HG03175 (cell line): ENCODE results near the gene RAB28.
A peak's percentile ranks its signal among the peaks of the same experiment; 100 is the strongest.

Experiments
- ATAC-seq: cut with Tn5 transposase; IDR thresholded peaks from one replicate; pipeline ENCODE4 v1.9.1; 2021; ENCODE audit warnings: mild to moderate bottlenecking, moderate library complexity; ENCODE audit not compliant: unreplicated experiment

Gene RAB28

GRCh38 chr4:13511101-13511500 lies 27.0 kb upstream of the RAB28 start:
- ATAC-seq: no peak

DNA sequence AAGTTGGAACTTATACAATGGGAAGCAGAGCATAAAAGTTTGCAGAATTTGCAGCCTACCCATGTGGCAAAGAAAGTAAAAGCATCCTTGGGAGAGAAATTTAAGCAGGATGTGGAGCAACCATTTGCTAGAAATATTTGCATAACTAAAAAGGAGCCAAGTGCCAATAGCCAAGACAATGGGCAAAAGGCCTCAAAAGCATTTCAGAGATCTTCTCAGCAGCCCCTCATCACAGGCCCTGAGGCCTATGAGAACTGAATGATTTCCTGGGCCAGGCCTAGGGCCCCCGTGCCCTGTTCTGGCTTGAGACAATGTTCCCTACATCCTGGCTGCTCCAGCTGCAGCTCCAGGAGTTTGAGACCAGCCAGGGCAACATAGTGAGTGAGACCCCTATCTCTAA lies 25.3 kb upstream of the RAB28 start:
- no peak for ATAC-seq

DNA sequence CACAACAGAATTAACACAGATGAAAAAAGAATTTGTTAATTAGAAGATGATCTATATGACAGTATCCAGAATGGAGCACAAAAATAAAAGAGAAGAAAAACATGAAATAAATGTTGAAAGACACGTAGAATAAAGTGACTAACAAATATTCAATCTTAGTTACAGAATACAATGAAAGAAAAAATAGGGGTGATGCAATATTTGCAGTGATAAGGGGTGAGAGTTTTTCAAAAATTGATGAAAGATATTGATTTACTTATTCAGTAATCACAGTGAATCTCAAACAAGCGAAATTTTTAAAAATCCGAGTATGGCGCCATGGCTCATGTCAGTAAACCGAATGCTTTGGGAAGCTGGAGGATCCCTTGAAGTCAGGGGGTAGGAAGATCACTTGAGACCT lies 20.2 kb upstream of the RAB28 start:
- ATAC-seq: no peak

- ATAC-seq: no peak
Measured at GRCh38 chr4:13498469-13498868, 14.3 kb upstream of the RAB28 start.

- no peak for ATAC-seq
Measured at GRCh38 chr4:13496605-13497004, 12.5 kb upstream of the RAB28 start.

- no peak for ATAC-seq
Measured at GRCh38 chr4:13495753-13496152, 11.6 kb upstream of the RAB28 start.

- no peak for ATAC-seq
Measured at GRCh38 chr4:13493793-13494192, 9.7 kb upstream of the RAB28 start.

DNA sequence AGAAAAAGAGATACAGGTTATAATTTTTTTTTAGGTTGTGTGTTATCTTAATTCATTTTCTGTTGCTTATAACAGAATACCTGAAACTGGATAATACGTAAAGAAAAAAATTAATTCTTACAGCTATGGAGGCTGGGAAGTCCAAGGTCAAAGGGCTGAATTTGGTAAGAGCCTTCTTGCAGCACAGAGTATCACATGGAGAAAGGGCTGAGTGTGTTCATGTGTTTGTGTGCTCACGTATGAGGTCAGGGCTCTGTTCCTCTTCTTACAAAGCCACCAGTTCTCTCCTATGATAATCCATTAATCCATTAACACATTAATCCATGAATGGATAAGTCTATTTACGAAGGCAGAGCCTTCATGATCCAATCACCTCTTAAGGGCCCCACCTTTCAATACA lies 8.6 kb upstream of the RAB28 start:
- ATAC-seq: no peak

DNA sequence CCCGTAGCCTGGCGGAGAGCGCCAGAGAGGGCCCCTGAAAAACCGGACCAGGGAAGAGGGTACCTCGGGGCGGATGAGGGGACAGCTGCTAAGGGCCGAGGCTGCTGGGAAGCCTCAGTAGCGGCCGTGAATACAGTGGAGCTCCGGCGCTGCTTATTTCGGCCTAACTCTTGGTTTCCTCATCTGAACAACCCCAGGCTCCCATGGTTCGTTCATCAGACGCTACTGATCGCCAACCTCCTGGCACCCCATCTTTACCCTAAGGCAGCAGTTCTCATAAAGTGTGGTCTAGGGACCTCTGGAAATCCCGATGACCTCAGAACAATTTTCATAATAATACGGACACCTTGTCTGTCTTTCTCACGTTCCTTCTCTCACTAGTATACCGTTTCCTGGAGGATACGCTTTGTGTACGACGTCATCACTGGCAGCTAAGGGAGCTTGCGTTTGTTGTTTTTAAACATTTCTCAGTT lies 645 bp upstream of the RAB28 start:
- ATAC-seq: peak; percentile 37

- peak; percentile 31 for ATAC-seq
Measured at GRCh38 chr4:13483768-13484121, 395 bp downstream of the RAB28 start.

DNA sequence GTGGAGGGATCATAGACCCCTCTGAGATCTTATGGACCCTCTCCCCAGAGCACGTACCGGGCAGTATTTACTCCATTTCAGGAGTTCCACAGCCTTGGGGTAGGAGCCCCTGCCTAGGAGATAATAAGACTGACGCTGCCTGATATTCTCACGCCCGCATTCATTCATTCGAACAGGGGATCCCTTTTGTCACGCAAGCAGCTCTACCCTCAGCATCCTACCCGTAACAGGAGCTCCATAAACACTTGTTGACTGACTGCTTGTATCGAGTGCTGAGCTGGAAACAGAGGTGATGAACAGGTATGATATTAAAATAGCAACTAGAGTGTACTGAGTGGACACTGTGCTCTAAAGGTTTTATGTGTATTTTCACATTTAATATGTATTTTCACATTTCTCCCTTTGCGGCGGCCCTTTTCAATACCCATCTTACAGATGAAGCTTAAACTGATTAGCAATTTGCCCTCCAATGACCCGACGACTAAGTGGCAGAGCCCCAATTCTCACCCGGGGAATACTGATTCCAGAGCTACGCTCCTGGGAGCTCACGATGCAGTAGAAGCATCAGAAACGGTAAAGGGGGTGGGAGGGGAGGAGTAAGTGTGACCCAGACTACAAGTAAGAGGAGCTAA lies 888 bp downstream of the RAB28 start:
- peak; percentile 4 for ATAC-seq

DNA sequence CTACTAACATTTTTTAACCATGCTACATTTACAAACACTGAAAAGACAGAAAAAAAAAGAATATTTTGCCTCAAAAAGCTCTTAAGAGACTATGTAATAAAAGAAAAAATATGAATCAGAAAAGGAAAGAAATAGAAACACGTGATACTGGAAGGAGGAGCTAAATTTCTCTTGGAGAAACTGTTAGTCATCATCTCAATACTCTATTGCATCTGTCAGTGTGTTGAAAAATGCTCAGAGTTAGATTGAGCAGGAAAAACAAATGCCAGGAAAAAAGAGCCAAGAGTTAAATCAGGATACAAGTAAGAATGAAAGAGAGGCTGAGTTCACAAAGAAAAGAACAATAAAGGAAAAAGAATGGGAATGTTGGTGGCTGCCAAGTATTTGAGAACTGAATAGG lies 2.6 kb downstream of the RAB28 start:
- no peak for ATAC-seq

- no peak for ATAC-seq
Measured at GRCh38 chr4:13478707-13479106, 5.4 kb downstream of the RAB28 start.

DNA sequence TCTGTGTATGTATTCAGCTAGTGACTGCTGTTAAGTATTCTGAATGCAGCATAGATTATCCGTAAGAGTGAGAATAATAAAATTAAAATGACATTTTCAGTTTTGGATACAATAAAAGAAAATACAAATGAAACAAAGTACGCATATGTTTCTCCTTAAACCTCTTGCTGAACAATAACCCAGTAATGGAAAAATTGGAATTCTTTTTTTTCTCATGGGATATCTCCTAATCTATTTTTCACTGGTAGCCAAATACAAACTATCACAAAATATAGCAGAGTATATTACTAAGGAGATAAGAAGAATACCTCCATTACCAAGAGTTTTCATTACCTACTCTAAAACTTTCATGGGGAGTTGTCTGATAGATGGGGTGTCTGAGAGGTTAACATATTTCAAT lies 6.0 kb downstream of the RAB28 start:
- ATAC-seq: no peak

DNA sequence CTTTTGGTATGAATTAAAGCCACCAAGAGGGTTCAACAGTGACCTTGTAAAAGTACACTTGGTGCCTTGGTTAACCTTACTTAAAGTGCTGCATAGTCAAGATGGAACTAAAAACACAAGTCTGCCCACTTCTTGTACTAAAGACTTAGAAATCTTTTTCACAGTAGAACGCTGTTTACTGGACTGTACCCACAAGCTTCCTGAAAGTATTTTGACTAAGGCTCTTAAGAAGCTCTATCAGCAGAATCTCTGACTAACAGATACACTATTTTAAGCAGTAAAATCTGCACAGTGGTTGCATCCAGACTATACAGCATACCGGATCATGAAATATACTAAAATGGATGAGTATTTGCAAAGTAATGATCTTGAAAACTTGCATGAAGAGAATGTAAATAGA lies 7.2 kb downstream of the RAB28 start:
- no peak for ATAC-seq

GRCh38 chr4:13476152-13476551 lies 8.0 kb downstream of the RAB28 start:
- ATAC-seq: no peak

- no peak for ATAC-seq
Measured at GRCh38 chr4:13471400-13471799, 12.7 kb downstream of the RAB28 start.

DNA sequence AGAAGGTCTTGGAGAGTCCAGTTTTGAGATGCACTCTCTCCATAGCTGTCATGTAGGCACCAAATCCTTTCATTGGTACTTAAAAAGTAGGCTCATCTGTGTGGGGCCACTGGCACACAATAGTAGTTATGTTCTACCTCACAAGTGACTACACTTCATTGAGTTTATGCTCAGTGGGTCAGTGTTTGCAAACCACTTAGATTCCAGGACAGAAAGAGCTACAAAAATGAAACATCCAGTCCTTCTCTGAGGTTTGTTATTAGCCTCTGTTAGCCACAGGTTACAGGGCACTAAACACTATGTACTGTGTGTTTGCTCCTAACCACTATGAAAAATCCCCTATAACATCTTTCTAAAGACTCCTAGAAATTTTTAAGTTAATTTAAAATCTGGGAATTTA lies 13.8 kb downstream of the RAB28 start:
- ATAC-seq: no peak

DNA sequence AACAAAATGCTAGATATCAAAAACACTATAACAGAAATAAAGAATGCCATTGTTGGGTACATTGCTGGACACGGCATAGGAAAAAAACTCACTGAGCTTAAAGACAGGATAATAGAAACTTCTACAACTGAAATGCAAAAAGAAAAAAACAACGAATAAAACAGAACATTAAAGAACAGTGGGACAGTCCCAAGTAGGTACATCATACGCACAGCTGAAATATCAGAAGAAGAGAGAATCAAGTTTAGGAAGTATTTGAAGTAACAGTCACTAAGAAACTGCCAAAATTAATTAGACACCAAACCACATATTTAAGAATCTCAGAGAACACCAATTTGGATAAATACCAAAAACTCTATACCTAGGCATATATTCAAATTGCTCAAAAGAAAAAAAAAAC lies 19.2 kb downstream of the RAB28 start:
- no peak for ATAC-seq

DNA sequence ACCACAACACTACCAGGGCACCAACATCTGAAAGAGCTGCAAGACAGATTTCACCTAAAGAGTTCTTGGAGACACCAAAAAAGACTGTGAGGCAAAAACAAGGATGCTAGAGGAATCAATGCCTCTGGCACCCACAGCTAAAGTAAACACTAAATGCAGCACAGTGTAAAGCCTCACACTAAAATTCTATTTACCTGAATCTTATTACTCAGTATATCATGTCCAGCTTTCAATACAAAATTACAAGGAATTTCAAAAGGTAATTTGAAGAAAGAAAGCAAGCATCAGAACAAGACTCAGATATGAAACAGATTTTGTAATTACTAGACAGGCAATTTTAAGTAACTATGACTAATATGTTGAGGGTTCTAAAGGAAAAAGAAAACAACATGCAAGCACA lies 19.6 kb downstream of the RAB28 start:
- ATAC-seq: no peak

DNA sequence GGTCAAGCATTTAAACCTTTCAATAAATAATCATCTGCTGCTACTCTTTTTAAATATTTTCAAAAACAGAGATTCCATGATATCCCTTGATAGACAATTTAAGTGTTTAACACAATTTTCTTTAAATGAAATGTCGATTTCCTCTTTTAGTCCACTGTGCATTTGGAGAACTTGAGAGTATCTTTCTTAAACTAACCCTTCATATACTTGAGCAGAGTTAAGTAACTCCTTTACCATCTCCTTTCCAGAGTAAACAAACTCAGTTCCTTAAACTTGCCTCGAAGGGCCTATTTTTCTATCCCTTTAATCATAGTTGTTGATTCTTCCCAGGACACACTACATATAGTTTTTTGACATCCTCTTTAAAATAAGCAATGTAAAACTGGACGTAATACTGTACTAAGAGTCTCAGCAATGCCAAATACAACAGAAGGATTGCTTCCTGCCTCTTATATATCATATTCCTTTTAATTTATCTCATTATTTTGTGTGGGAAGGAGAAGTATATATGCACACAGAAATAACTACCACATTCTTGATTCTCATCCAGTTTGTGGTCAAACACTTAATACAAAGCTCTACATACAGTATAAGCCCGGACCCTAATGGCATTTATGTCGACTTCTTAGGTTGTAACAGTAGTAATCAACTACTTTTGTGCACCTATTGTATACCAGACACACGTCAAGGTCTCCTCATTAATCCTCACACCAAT lies 22.8 kb downstream of the RAB28 start:
- ATAC-seq: no peak

GRCh38 chr4:13455411-13455810 lies 28.7 kb downstream of the RAB28 start:
- ATAC-seq: no peak

DNA sequence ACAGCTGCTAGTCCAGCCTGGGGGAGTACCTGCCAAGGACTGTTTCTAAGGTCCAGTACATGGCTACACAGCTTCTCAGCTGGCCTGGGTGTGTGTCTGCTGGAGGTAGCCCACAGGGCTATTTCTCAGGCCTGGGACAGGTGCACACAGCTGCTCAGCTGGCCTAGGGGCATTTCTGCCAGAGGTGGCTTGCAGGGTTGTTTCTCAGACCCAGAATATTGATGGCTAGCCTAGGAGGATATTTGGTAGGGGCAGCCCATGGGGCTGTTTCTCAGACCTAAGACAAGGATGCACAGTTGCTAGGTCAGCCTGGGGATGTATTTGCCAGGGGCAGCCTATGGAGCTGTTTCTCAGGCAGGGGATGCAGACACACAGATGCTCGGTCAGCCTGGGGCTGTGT lies 29.4 kb downstream of the RAB28 start:
- no peak for ATAC-seq
